SH-SY5Y (cell line): ENCODE data around the gene ITPR2.

Experiments
- GATA2 ChIP-seq: IDR thresholded peaks from 2 replicates; pipeline ENCODE4 v1.6.1; 2011; ENCODE audit warnings: mild to moderate bottlenecking, low read depth, low read length
- GATA3 ChIP-seq: IDR thresholded peaks from 2 replicates; pipeline ENCODE4 v1.6.1; 2011; ENCODE audit warnings: low read depth, mild to moderate bottlenecking, low read length, moderate library complexity

DNA sequence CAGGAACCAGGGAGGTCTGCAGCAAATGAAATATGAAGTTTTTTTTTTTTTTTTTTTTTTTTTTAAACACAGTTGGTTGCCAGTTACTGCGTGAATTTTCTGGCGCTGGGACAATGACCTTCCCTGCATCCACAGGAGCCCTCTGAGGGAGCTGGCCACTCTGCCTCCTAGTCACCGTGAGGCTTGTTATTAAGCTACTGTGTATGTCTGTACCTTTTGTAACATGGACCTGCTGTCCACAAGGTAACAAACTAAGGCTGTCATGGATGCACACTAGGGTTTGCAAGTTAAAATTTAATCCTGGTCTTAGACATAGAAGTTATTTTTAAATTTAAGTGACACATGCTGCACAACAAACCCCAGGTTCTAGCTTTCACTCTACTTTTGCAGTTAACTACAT, 426.6 kb downstream of the ITPR2 start:
- TF ChIP-seq GATA3 (no peak), GATA2 (no peak)
